Activated naive CD4-positive, alpha-beta T cell treated with Interleukin-2 at 50 U/mL for 16 hours (primary cell): Measurements from ENCODE around the gene MRPL34.

Experiments used
- DNase-seq: peaks from one replicate; pipeline ENCODE4 v3.0.0-alpha.2; 2020

The MRPL34 gene

GRCh38 chr19:17329366-17330261 lies 23.9 kb downstream of the MRPL34 start:
- DNase-seq, result no peak

- DNase-seq, result no peak
Observed at GRCh38 chr19:17330262-17331044, 24.8 kb downstream of the MRPL34 start.

GRCh38 chr19:17331045-17331558 lies 25.4 kb downstream of the MRPL34 start:
- DNase-seq, result no peak

GRCh38 chr19:17332360-17332676 lies 26.6 kb downstream of the MRPL34 start:
- DNase-seq, result no peak

GRCh38 chr19:17332677-17333581 lies 27.3 kb downstream of the MRPL34 start:
- DNase-seq, result peak; percentile 35

- DNase-seq, result peak; percentile 81
Observed at GRCh38 chr19:17333611-17334413, 28.1 kb downstream of the MRPL34 start.

GRCh38 chr19:17334414-17335409 lies 29.0 kb downstream of the MRPL34 start, which contains the start of gene ANO8:
Gene ANO8 (minus strand): TSS chr19:17334855. CDS start chr19:17334670, 185 bp downstream.
- peak; percentile 97 for DNase-seq

- DNase-seq, result no peak
Observed at GRCh38 chr19:17335575-17335974, 29.9 kb downstream of the MRPL34 start.

- peak; percentile 97 for DNase-seq
Observed at GRCh38 chr19:17336872-17337674, 31.4 kb downstream of the MRPL34 start, which contains the start of gene GTPBP3. Gene GTPBP3 (plus strand): TSS chr19:17337553. CDS start chr19:17337612, 59 bp downstream.

- peak; percentile 35 for DNase-seq
Observed at GRCh38 chr19:17337675-17338432, 32.2 kb downstream of the MRPL34 start.

- DNase-seq, result no peak
Observed at GRCh38 chr19:17338433-17339078, 32.9 kb downstream of the MRPL34 start.

GRCh38 chr19:17339088-17339741 lies 33.5 kb downstream of the MRPL34 start:
- DNase-seq, result peak; percentile 36

- no peak for DNase-seq
Observed at GRCh38 chr19:17340302-17340870, 34.7 kb downstream of the MRPL34 start.

- DNase-seq, result no peak
Observed at GRCh38 chr19:17340871-17341357, 35.2 kb downstream of the MRPL34 start.

GRCh38 chr19:17341386-17341785 lies 35.7 kb downstream of the MRPL34 start:
- no peak for DNase-seq

- DNase-seq, result no peak
Observed at GRCh38 chr19:17341845-17342244, 36.2 kb downstream of the MRPL34 start.

GRCh38 chr19:17346109-17346671 lies 40.5 kb downstream of the MRPL34 start:
- DNase-seq, result peak; percentile 80
